Dedifferentiated amniotic fluid mesenchymal stem cell (primary cell): Measurements from ENCODE around the gene JMJD4.

Experiments used
- DNase-seq: peaks from one replicate; pipeline ENCODE4 v3.0.0-alpha.2; 2016; ENCODE audit errors: extremely low spot score

Gene JMJD4

GRCh38 chr1:227685807-227686206 is 49.3 kb downstream of the JMJD4 start:
- no peak for DNase-seq
